ENCODE results near the gene GTF3C1. TPM values are rescaled to one million over a fixed set of nuclear protein-coding genes. Genes with fewer than 3 reads are reported as not detected.

The GTF3C1 gene
- total and polyA plus RNA-seq, 4 donors, result 15.3 to 28.0 (median 22.2) TPM

- Histone ChIP-seq H3K4me1 (ENCODE audit: control insufficient read depth in 4 of 4, insufficient read depth in 4 of 4, low read length in 3 of 4) (peaks cover 0 to 1% (median 0%) of the 10 kb centered on the region in 4 donors), H3K9ac (ENCODE audit: low read depth in 1 of 2, low read length in 2 of 2) (no peak overlapping the region), H3K36me3 (ENCODE audit: control insufficient read depth in 4 of 4, insufficient read depth in 3 of 4, low read depth in 1 of 4, low read length in 3 of 4) (peaks cover 5 to 38% (median 12%) of the 10 kb centered on the region in 4 donors), H3K27ac (ENCODE audit: low read depth in 1 of 2, low read length in 2 of 2) (no peak overlapping the region), H3K9me3 (ENCODE audit: control insufficient read depth in 4 of 4, low read length in 3 of 4) (no peaks in the 10 kb centered on the region), H3K4me3 (ENCODE audit: low read depth in 1 of 3, low read length in 3 of 3) (no peak overlapping the region), H3K27me3 (ENCODE audit: control insufficient read depth in 4 of 4, insufficient read depth in 4 of 4, low read length in 3 of 4) (no peaks in the 10 kb centered on the region)
- 87% methylated on average over 5 of the region's 5 CpGs for WGBS
- DNase-seq (ENCODE audit: low spot score), result no peak
- TF ChIP-seq RXRA (IDR thresholded peaks at IDR 0.05) (no peak), HNF4G (IDR thresholded peaks at IDR 0.05) (no peak), RAD21 (IDR thresholded peaks at IDR 0.05) (no peak), SP1 (IDR thresholded peaks at IDR 0.05) (no peak), YY1 (IDR thresholded peaks at IDR 0.05) (no peak), FOXA1 (IDR thresholded peaks at IDR 0.05) (no peak), GABPA (IDR thresholded peaks at IDR 0.05 in 1 of 2, conservative IDR thresholded peaks at IDR 0.05 in 1 of 2) (no peak), TAF1 (conservative IDR thresholded peaks at IDR 0.05) (no peak), FOXA2 (IDR thresholded peaks at IDR 0.05) (no peak), EGR1 (IDR thresholded peaks at IDR 0.05; ENCODE audit: low read depth in 2 of 2) (no peak), ZBTB33 (IDR thresholded peaks at IDR 0.05) (no peak), JUND (IDR thresholded peaks at IDR 0.05) (no peak), ATF3 (IDR thresholded peaks at IDR 0.05) (no peak), NR2F2 (IDR thresholded peaks at IDR 0.05) (no peak), REST (IDR thresholded peaks at IDR 0.05) (no peak), HNF4A (conservative IDR thresholded peaks at IDR 0.05) (no peak)
- TF ChIP-seq, protein P1, sequence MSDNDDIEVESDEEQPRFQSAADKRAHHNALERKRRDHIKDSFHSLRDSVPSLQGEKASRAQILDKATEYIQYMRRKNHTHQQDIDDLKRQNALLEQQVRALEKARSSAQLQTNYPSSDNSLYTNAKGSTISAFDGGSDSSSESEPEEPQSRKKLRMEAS (IDR thresholded peaks at IDR 0.05), result no peak
- TF ChIP-seq, protein P2, sequence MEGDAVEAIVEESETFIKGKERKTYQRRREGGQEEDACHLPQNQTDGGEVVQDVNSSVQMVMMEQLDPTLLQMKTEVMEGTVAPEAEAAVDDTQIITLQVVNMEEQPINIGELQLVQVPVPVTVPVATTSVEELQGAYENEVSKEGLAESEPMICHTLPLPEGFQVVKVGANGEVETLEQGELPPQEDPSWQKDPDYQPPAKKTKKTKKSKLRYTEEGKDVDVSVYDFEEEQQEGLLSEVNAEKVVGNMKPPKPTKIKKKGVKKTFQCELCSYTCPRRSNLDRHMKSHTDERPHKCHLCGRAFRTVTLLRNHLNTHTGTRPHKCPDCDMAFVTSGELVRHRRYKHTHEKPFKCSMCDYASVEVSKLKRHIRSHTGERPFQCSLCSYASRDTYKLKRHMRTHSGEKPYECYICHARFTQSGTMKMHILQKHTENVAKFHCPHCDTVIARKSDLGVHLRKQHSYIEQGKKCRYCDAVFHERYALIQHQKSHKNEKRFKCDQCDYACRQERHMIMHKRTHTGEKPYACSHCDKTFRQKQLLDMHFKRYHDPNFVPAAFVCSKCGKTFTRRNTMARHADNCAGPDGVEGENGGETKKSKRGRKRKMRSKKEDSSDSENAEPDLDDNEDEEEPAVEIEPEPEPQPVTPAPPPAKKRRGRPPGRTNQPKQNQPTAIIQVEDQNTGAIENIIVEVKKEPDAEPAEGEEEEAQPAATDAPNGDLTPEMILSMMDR (IDR thresholded peaks at IDR 0.05; ENCODE audit: low read depth, low read length, missing input control), result no peak
Measured at GRCh38 chr16:27458987-27459688, 90.6 kb downstream of the GTF3C1 start.

Data from liver (tissue), 9 donors.